H1 (cell line): ENCODE results near the gene CORO6. TPM values are rescaled to one million over a fixed set of nuclear protein-coding genes. Genes with fewer than 3 reads are reported as not detected.

Experiments
- CTCF ChIA-PET: fragments of 300-600 bp; sonication (Branson Sonifier 250); formaldehyde crosslinking; loops from one replicate; lab custom pipeline; 2021; ENCODE audit not compliant: partially characterized antibody; lab: Charles Lee
- POLR2A ChIA-PET: fragments of 300-600 bp; sonication (Branson Sonifier 250); formaldehyde crosslinking; loops from one replicate; lab custom pipeline; 2021; ENCODE audit warnings: inconsistent platforms; ENCODE audit not compliant: partially characterized antibody; lab: Charles Lee
- DNase-seq, 2 experiments: peaks; one replicate each; pipeline versions ENCODE4 v3.0.0 to v3.0.0-alpha.2; 2010 to 2022; ENCODE audit warnings: low spot score in 2 of 2, low read depth in 1 of 2, mixed read lengths in 1 of 2
- FAIRE-seq: peaks from 2 replicates; lab custom pipeline; 2011; peaks lifted over from hg19 to GRCh38; lab: Jason Lieb, UNC
- H2AFZ ChIP-seq: 2 replicates; pipeline ENCODE4 v1.8.1; 2012; ENCODE audit warnings: low read length, inconsistent platforms
- H2AK5ac ChIP-seq: 2 replicates; pipeline ENCODE4 v1.6.1; 2013; ENCODE audit warnings: low read depth, low read length
- H2BK120ac ChIP-seq: replicated peaks from 2 replicates; pipeline ENCODE3; 2013; ENCODE audit warnings: low read depth, low read length, inconsistent platforms
- H2BK12ac ChIP-seq: 2 replicates; pipeline ENCODE4 v1.6.1; 2013; ENCODE audit warnings: low read depth, low read length
- H2BK15ac ChIP-seq: 2 replicates; pipeline ENCODE4 v1.6.1; 2013; ENCODE audit warnings: low read length
- H2BK20ac ChIP-seq: 2 replicates; pipeline ENCODE4 v1.6.1; 2013; ENCODE audit warnings: low read length
- H2BK5ac ChIP-seq: 2 replicates; pipeline ENCODE4 v1.6.1; 2013; ENCODE audit warnings: low read depth, low read length
- H3K14ac ChIP-seq: 2 replicates; pipeline ENCODE4 v1.6.1; 2013; ENCODE audit warnings: inconsistent platforms; ENCODE audit not compliant: insufficient read length
- H3K18ac ChIP-seq: 2 replicates; pipeline ENCODE4 v1.6.1; 2013; ENCODE audit warnings: low read length; ENCODE audit errors: extremely low read depth
- H3K23ac ChIP-seq: 2 replicates; pipeline ENCODE4 v1.6.1; 2013; ENCODE audit warnings: inconsistent platforms; ENCODE audit not compliant: insufficient read length
- H3K23me2 ChIP-seq: 2 replicates; pipeline ENCODE4 v1.6.1; 2013; ENCODE audit warnings: low read depth, low read length
- H3K27ac ChIP-seq: 2 replicates; pipeline ENCODE4 v1.6.1; 2011; ENCODE audit warnings: low read depth, low read length, inconsistent platforms
- H3K27me3 ChIP-seq, 4 experiments: replicated peaks in 1 of 4; 1 replicate in 1 of 4; 2 replicates in 3 of 4; pipeline versions ENCODE4 v1.6.1 to v1.8.1; 2011 to 2013; ENCODE audit warnings: low read length in 3 of 4, mild to moderate bottlenecking in 3 of 4, inconsistent platforms in 2 of 4, mixed read lengths in 2 of 4, moderate library complexity in 1 of 4; ENCODE audit not compliant: control insufficient read depth in 3 of 4, insufficient read depth in 3 of 4; ENCODE audit errors: extremely low read depth in 1 of 4
- H3K36me3 ChIP-seq, 4 experiments: 2 replicates each; pipeline versions ENCODE4 v1.6.1 to v1.8.1; 2011 to 2013; ENCODE audit warnings: mild to moderate bottlenecking in 4 of 4, low read length in 3 of 4, moderate library complexity in 2 of 4, control low read depth in 1 of 4, inconsistent platforms in 1 of 4; ENCODE audit not compliant: insufficient read depth in 4 of 4, control insufficient read depth in 2 of 4
- H3K4ac ChIP-seq: replicated peaks from 2 replicates; pipeline ENCODE3; 2013; ENCODE audit warnings: low read length, low read depth, mixed read lengths, inconsistent platforms; ENCODE audit not compliant: insufficient read length
- H3K4me1 ChIP-seq, 4 experiments: replicated peaks in 1 of 4; 1 replicate in 1 of 4; 2 replicates in 3 of 4; pipeline versions ENCODE4 v1.6.1 to v1.8.1; 2011 to 2013; ENCODE audit warnings: low read length in 3 of 4, inconsistent platforms in 2 of 4, mixed read lengths in 1 of 4; ENCODE audit not compliant: insufficient read depth in 4 of 4, control insufficient read depth in 3 of 4
- H3K4me2 ChIP-seq, 2 experiments: 2 replicates each; pipeline versions ENCODE4 v1.6.1 to v1.8.1; 2011 to 2013; ENCODE audit warnings: low read depth in 2 of 2, low read length in 2 of 2, control low read depth in 1 of 2, inconsistent platforms in 1 of 2, mild to moderate bottlenecking in 1 of 2; ENCODE audit not compliant: insufficient read depth in 1 of 2
- H3K4me3 ChIP-seq, 4 experiments: fragments of 200-600, 300-600 bp in 1 of 4; sonication (generic), shearing (Covaris generic), sonication (Bioruptor Twin) in 1 of 4; 2 replicates each; pipeline versions ENCODE4 v1.5.1 to v1.8.1; 2011 to 2016; ENCODE audit warnings: low read length in 4 of 4, low read depth in 3 of 4, control low read depth in 2 of 4, inconsistent platforms in 2 of 4, mild to moderate bottlenecking in 2 of 4, mixed read lengths in 1 of 4, moderate library complexity in 1 of 4; ENCODE audit not compliant: insufficient read depth in 2 of 4; ENCODE audit errors: extremely low read depth in 1 of 4
- H3K56ac ChIP-seq: replicated peaks from 2 replicates; pipeline ENCODE3; 2013; ENCODE audit warnings: low read depth, mild to moderate bottlenecking, mixed read lengths, low read length, inconsistent platforms; ENCODE audit not compliant: insufficient read length
- H3K79me1 ChIP-seq: 2 replicates; pipeline ENCODE4 v1.6.1; 2013; ENCODE audit warnings: low read depth, low read length, control low read depth
- H3K79me2 ChIP-seq, 2 experiments: 2 replicates each; pipeline versions ENCODE4 v1.6.1 to v1.8.1; 2012 to 2013; ENCODE audit warnings: low read length in 2 of 2, mild to moderate bottlenecking in 2 of 2, inconsistent platforms in 1 of 2; ENCODE audit not compliant: insufficient read depth in 2 of 2, control insufficient read depth in 1 of 2
- H3K9ac ChIP-seq, 4 experiments: replicated peaks in 1 of 4; 1 replicate in 1 of 4; 2 replicates in 3 of 4; pipeline versions ENCODE4 v1.6.1 to v1.8.1; 2011 to 2013; ENCODE audit warnings: low read depth in 3 of 4, low read length in 3 of 4, control low read depth in 2 of 4, mild to moderate bottlenecking in 2 of 4, moderate library complexity in 2 of 4, inconsistent platforms in 1 of 4; ENCODE audit errors: extremely low read depth in 1 of 4
- H3K9me3 ChIP-seq, 2 experiments: 2 replicates each; pipeline versions ENCODE4 v1.6.1 to v1.8.1; 2012 to 2013; ENCODE audit warnings: mild to moderate bottlenecking in 2 of 2, moderate library complexity in 2 of 2, control low read depth in 1 of 2, inconsistent platforms in 1 of 2, low read depth in 1 of 2, low read length in 1 of 2, mixed read lengths in 1 of 2; ENCODE audit not compliant: insufficient read depth in 2 of 2
- H4K20me1 ChIP-seq, 2 experiments: replicated peaks in 1 of 2; 2 replicates each; pipeline versions ENCODE3 to v1.8.1; 2011 to 2013; ENCODE audit warnings: inconsistent platforms in 2 of 2, low read length in 2 of 2, mild to moderate bottlenecking in 1 of 2; ENCODE audit not compliant: insufficient read depth in 2 of 2, control insufficient read depth in 1 of 2
- H4K5ac ChIP-seq: 2 replicates; pipeline ENCODE4 v1.6.1; 2013; ENCODE audit warnings: low read length, low read depth, mixed read lengths, inconsistent platforms; ENCODE audit not compliant: insufficient read length
- H4K8ac ChIP-seq: 2 replicates; pipeline ENCODE4 v1.8.0; 2013; ENCODE audit warnings: mild to moderate bottlenecking, moderate library complexity, low read length, inconsistent platforms; ENCODE audit not compliant: insufficient read depth; ENCODE audit errors: extremely low read depth
- H4K91ac ChIP-seq: replicated peaks from 2 replicates; pipeline ENCODE3; 2013; ENCODE audit warnings: low read length, mixed read lengths, inconsistent platforms; ENCODE audit not compliant: insufficient read length
- ASH2L ChIP-seq: fragments of 200-600, 300-600 bp; sonication (generic); IDR thresholded peaks from one replicate; pipeline ENCODE4 v1.7.1; 2017; ENCODE audit warnings: low read length
- BCL11A ChIP-seq, 2 experiments: IDR thresholded peaks; one replicate each; pipeline ENCODE4 v1.6.1; 2011; ENCODE audit warnings: low read depth in 2 of 2, low read length in 2 of 2, mild to moderate bottlenecking in 2 of 2
- CHD2 ChIP-seq: IDR thresholded peaks from 2 replicates; pipeline ENCODE4 v1.6.1; 2012; ENCODE audit warnings: low read length, improper control_type of control experiment
- CTBP2 ChIP-seq: IDR thresholded peaks from 2 replicates; pipeline ENCODE4 v1.7.0; 2011; ENCODE audit warnings: borderline replicate concordance, mild to moderate bottlenecking, moderate library complexity, mixed read lengths, low read length; ENCODE audit not compliant: insufficient read depth, insufficient read length
- EGR1 ChIP-seq: IDR thresholded peaks from 2 replicates; pipeline ENCODE4 v1.6.1; 2011; ENCODE audit warnings: low read depth, low read length, borderline replicate concordance
- GABPA ChIP-seq: IDR thresholded peaks from 2 replicates; pipeline ENCODE4 v1.6.1; 2011; ENCODE audit warnings: mild to moderate bottlenecking, low read length, moderate library complexity, borderline replicate concordance; ENCODE audit not compliant: insufficient read depth
- KDM4A ChIP-seq: IDR thresholded peaks from one replicate; pipeline ENCODE4 v1.7.1; 2012; ENCODE audit warnings: low read depth, mild to moderate bottlenecking, moderate library complexity, low read length, inconsistent platforms; ENCODE audit not compliant: severe bottlenecking
- PHF8 ChIP-seq: fragments of 200-600 bp; sonication (generic); conservative IDR thresholded peaks from 2 replicates; pipeline ENCODE4 v1.7.1; 2012; ENCODE audit warnings: low read depth, mild to moderate bottlenecking, inconsistent platforms, low read length, moderate library complexity
- RBBP5 ChIP-seq: IDR thresholded peaks from 2 replicates; pipeline ENCODE4 v1.7.1; 2012; ENCODE audit warnings: low read depth, mild to moderate bottlenecking, inconsistent platforms, low read length, moderate library complexity, borderline replicate concordance
- SAP30 ChIP-seq: fragments of 300-600 bp; sonication (generic); IDR thresholded peaks from 2 replicates; pipeline ENCODE4 v1.7.1; 2012; ENCODE audit warnings: low read length, moderate library complexity, mild to moderate bottlenecking, inconsistent platforms; ENCODE audit not compliant: insufficient read depth, insufficient replicate concordance
- TBP ChIP-seq: IDR thresholded peaks from 2 replicates; pipeline ENCODE4 v1.6.1; 2011; ENCODE audit warnings: low read depth, low read length, improper control_type of control experiment
- WGBS, 2 experiments: shearing (Covaris generic) in 1 of 2; methylation state at CpG; one replicate each; pipeline versions ENCODE4 v1.1.6 to v1.1.7; 2013 to 2015; ENCODE audit warnings: low lambda C conversion rate in 2 of 2, mixed read lengths in 2 of 2, inconsistent platforms in 1 of 2, low coverage in 1 of 2, missing lambda C conversion rate in 1 of 2; ENCODE audit not compliant: insufficient replicate concordance in 2 of 2, insufficient coverage in 1 of 2, insufficient read length in 1 of 2; ENCODE audit errors: extremely low coverage in 1 of 2, missing lambda C conversion rate in 1 of 2; 5-methylcytosine and 5-hydroxymethylcytosine counted together
- polyA plus RNA-seq, 7 experiments: library from polyadenylated mRNA; depleted of rRNA in 3 of 7; stranded (reverse) in 5 of 7; unstranded in 2 of 7; fragments of >200 nt in 5 of 7; fragments of 200-250 nt in 2 of 7; gene quantifications; 1 replicate in 5 of 7; 2 replicates in 1 of 7; 4 replicates in 1 of 7; pipeline versions ENCODE4 v1.2.1 to v1.2.3, GENCODE V29; 2011 to 2013; ENCODE audit warnings: missing spikeins in 2 of 7, mixed read lengths in 2 of 7
- total RNA-seq: library from RNA; stranded (reverse); fragmentation: NEBNext Ultra II Directional; extraction: Animal tissue kit (Norgen Biotek cat#: 25700); gene quantifications from 2 replicates; pipeline ENCODE4 v1.2.1, GENCODE V29; 2021

The CORO6 gene
- total and polyA plus RNA-seq, 2 of the 8 experiments (the other 6 are each of a cell fraction or from before 2014, with no cell fraction given), result 2.5 to 8.6 TPM

DNA sequence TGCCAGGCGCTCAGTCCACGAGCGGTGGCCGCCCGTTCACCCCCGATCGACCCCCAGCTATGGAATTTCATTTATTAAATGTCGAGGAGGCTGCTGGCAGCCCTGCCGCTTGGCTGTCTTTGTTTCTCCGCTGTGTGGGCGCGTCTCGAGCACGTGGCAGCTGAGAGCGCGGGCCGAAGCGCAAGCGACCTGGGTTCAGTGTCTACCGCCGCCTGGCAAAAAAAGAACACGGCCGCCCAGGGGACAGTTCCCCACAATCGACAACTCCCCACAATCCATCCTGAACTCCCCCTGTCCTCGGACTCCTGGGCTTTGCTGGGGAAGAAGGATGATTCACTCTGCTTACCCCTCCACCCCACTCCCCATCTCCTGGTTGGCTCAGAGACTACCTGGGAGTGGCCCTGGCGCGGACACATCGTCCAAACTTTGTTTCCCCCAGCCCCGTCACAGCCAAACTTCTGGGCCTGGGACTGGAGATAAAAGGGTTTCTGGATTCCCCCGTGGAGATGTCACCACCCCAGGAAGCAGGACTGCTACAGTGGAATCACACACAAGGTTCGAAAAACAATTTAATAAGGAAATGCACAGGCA is 31.5 kb downstream of the CORO6 start:
- Histone ChIP-seq H4K91ac (peak overlapping the region; percentile 75), H3K23me2 (peaks cover 36% of the 10 kb centered on the region; the same call in 1 of the 2 replicates), H3K14ac (no peak overlapping the region), H2AK5ac (no peak overlapping the region), H4K5ac (peak overlapping the region; percentile 65), H3K4me1 (peaks cover 0 to 49% (median 36%) of the 10 kb centered on the region in 4 experiments; a peak in 6 of 7 replicates), H3K4me2 (peak overlapping the region; percentile 80 to 93), H2AFZ (peak overlapping the region; percentile 77; the same call in 1 of the 2 replicates), H2BK120ac (no peak overlapping the region), H2BK5ac (peak overlapping the region; percentile 75; the same call in 1 of the 2 replicates), H3K4ac (no peak overlapping the region), H3K4me3 (peak overlapping the region; percentile 56 to 76 (median 64)), H3K9ac (peak overlapping the region in 3 of 4 experiments; percentile 6 to 31 (median 28); a peak in 4 of 7 replicates), H2BK15ac (0 out of 2 replicates have a peak overlapping the region, but pooled peaks have one; percentile 83), H3K27ac (0 out of 2 replicates have a peak overlapping the region, but pooled peaks have one; percentile 25), H2BK20ac (no peak overlapping the region), H3K56ac (peak overlapping the region; percentile 59), H3K27me3 (peaks cover 0 to 6% (median 5%) of the 10 kb centered on the region in 4 experiments; a peak in 2 of 7 replicates), H3K79me2 (peaks cover 0 to 40% of the 10 kb centered on the region in 2 experiments; a peak in 2 of 4 replicates), H3K36me3 (no peaks in the 10 kb centered on the region), H2BK12ac (peak overlapping the region; percentile 68; the same call in 1 of the 2 replicates), H3K9me3 (no peaks in the 10 kb centered on the region), H3K79me1 (peaks cover 14% of the 10 kb centered on the region), H4K8ac (no peak overlapping the region), H3K18ac (peak overlapping the region; percentile 93), H4K20me1 (peaks cover 12 to 30% of the 10 kb centered on the region in 2 experiments), H3K23ac (no peak overlapping the region)
- DNase-seq, result no peak
- CTCF ChIA-PET, result interaction anchor here (0.6 to 5.0 kb wide), 13 partner anchors 15 to 553 kb away, joined by 3 to 167 read pairs (median 4); partner anchors contain the start of genes CORO6 and TP53I13
- no peak for FAIRE-seq
- POLR2A ChIA-PET, result interaction anchor here (0.6 to 3.6 kb wide), 11 partner anchors 10 to 298 kb away, joined by 3 to 30 read pairs (median 6); partner anchors contain the start of genes NUFIP2 and TAOK1
- 1% methylated on average over 24 of the region's 31 CpGs; no CpG with 5 or more reads in 1 of the 2 experiments for WGBS, 2 experiments
- TF ChIP-seq TBP (no peak), BCL11A (IDR thresholded peaks at IDR 0.05; ENCODE audit: low read depth in 2 of 2, low read length in 2 of 2) (no peak), GABPA (no peak), EGR1 (0 out of 2 replicates have a peak, but pooled peaks have one; percentile 25), ASH2L (peak; percentile 87), CTBP2 (peak; percentile 80), KDM4A (peak; percentile 95), RBBP5 (peak; percentile 33; the same call in 1 of the 2 replicates), SAP30 (peak; percentile 90), CHD2 (peak; percentile 8; the same call in 1 of the 2 replicates), PHF8 (0 out of 2 replicates have a peak, but pooled peaks have one; percentile 42)
